Measurements from ENCODE around the gene RAB38. TPM values are rescaled to one million over a fixed set of nuclear protein-coding genes. Genes with fewer than 3 reads are reported as not detected.

Gene RAB38
- total RNA-seq, 2 experiments from 2014 or later, result 0.69 to 0.72 TPM

DNA sequence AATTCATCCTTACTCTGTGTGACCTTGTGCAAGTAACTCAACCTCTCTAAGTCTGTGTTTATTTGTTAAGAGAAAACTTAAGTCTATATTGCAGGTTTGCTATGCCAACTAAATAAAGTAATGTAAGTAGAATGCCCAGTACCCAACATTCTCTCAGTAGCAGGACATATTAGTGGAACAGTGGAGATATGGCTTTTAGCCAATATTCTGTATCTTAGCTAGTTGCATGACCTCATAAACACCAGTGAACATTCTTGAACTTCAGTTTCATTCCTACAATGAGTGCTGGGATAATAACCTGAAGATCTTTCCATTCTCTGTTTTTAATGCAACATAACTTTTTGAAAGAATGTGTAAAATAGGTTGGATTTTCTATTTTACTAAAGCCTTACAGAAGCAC is 77.0 kb downstream of the RAB38 start:
- Mint-ChIP-seq H3K27ac (no peak overlapping the region), H3K9me3 (no peaks in the 10 kb centered on the region), H3K4me1 (ENCODE audit: low read depth) (no peaks in the 10 kb centered on the region), H3K27me3 (ENCODE audit: low read depth) (peaks cover 3% of the 10 kb centered on the region), H3K4me3 (no peak overlapping the region), H3K36me3 (ENCODE audit: low read depth) (no peaks in the 10 kb centered on the region)
- intact Hi-C loops (cut with micrococcal nuclease), result no loop called here
- CTCF ChIA-PET, result interaction anchor here (0.6 kb wide), 1 partner anchor 1569 kb away, joined by 4 read pairs; no protein-coding TSS in a partner anchor
- no peak for DNase-seq

DNA sequence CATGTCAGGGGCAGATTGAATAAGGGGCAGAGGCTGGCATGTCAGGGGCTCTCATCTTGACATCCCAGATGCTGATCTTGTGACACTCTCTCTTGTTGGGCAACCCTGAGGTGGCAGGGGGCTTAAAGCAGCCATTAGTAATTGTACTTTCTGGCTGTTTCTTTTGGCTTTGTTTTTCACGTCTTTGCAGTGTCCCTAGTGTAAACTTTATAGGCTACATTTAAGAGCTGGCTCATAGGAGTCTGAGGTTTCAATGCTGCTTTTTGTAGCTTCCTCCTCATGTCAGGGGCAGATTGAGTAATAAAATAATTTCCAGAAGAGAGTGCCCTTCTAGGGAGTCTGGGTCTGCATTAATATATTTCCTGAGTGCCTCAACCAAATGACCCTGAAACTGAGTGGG is 86.1 kb downstream of the RAB38 start:
- Mint-ChIP-seq H3K4me3 (no peak overlapping the region), H3K27ac (no peak overlapping the region), H3K27me3 (ENCODE audit: low read depth) (no peaks in the 10 kb centered on the region), H3K36me3 (ENCODE audit: low read depth) (no peaks in the 10 kb centered on the region), H3K4me1 (ENCODE audit: low read depth) (no peaks in the 10 kb centered on the region), H3K9me3 (no peaks in the 10 kb centered on the region)
- CTCF ChIA-PET, result no interaction called here
- intact Hi-C loops (cut with micrococcal nuclease), result no loop called here
- no peak for DNase-seq

DNA sequence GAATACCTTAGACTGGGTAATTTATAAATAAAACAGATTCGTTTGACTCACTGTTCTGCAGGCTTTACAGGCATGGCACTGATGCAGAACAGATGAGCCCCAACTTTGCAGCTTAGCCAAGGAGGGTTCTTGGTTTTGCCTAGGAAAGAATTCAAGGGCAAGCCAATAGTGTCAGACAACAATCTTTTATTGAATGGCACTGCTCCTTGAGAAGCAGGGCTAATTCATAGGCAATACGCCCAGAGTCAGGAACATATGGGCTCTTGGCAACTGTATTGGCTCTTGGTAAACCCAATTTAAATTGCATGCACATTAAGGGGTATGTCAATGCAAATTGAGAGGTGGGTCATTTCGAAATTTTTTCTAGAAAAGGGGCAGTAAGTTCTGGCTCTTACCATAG is 87.9 kb downstream of the RAB38 start:
- intact Hi-C loops (cut with micrococcal nuclease), result no loop called here
- no peak overlapping the region for H3K27ac Mint-ChIP-seq

DNA sequence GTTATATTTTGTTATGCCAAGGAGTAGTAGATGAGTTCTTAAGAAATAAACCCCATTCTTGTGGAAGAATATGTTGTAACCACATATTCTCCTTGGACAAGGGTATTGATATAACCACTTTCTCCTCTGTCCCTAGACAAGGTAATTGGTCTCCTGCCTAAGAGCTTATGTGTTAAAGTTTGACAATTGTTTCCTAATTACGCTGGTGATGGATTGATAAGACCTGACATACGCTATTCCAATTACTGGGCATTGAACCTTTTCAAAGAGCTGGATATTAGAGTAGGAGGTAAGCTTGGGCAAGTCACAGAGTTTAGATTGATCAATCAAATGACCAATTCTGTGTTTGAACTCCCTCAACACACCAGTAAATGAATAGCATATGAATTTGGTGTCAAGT is 88.9 kb downstream of the RAB38 start:
- Mint-ChIP-seq H3K27ac (no peak overlapping the region), H3K36me3 (ENCODE audit: low read depth) (no peaks in the 10 kb centered on the region), H3K4me1 (ENCODE audit: low read depth) (no peaks in the 10 kb centered on the region), H3K4me3 (no peak overlapping the region), H3K27me3 (ENCODE audit: low read depth) (no peaks in the 10 kb centered on the region), H3K9me3 (no peaks in the 10 kb centered on the region)
- no peak for DNase-seq
- intact Hi-C loops (cut with micrococcal nuclease), result no loop called here
- CTCF ChIA-PET, result no interaction called here

More for the DNA sequence above, 87.9 kb downstream of the RAB38 start:
- Mint-ChIP-seq H3K36me3 (ENCODE audit: low read depth) (no peaks in the 10 kb centered on the region), H3K4me1 (ENCODE audit: low read depth) (no peaks in the 10 kb centered on the region), H3K9me3 (no peaks in the 10 kb centered on the region), H3K27me3 (ENCODE audit: low read depth) (no peaks in the 10 kb centered on the region), H3K4me3 (no peak overlapping the region)
- no peak for DNase-seq
- CTCF ChIA-PET, result no interaction called here

DNA sequence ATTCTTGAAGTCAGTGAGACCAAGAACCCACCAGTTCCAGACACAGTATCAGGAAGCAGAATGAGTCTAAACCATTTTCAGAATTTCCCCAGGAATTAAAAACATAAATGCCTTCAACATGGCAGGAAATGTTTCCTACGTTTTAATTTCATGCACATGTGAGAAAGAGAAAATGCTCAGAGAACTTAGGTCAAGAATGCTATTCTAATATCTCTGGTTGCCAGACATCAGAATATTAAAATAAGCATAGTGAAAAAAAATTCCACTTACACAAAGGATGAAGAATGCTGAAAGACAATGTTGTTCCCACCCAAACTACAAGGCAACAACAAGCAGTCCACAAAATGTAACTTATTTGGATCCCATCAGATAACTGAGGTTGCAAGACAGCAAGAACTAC is 104.8 kb downstream of the RAB38 start:
- intact Hi-C loops (cut with micrococcal nuclease), result loop anchor here (10.0 kb wide), 1 partner anchor 1084 kb away; no protein-coding TSS in a partner anchor
- H3K4me3 Mint-ChIP-seq, result no peak overlapping the region
- CTCF ChIA-PET, result no interaction called here
- DNase-seq, result no peak
- peaks cover 29% of the 10 kb centered on the region for H3K27me3 Mint-ChIP-seq (ENCODE audit: low read depth)
- H3K9me3 Mint-ChIP-seq, result no peaks in the 10 kb centered on the region
- no peak overlapping the region for H3K27ac Mint-ChIP-seq
- no peaks in the 10 kb centered on the region for H3K4me1 Mint-ChIP-seq (ENCODE audit: low read depth)
- H3K36me3 Mint-ChIP-seq (ENCODE audit: low read depth), result no peaks in the 10 kb centered on the region

DNA sequence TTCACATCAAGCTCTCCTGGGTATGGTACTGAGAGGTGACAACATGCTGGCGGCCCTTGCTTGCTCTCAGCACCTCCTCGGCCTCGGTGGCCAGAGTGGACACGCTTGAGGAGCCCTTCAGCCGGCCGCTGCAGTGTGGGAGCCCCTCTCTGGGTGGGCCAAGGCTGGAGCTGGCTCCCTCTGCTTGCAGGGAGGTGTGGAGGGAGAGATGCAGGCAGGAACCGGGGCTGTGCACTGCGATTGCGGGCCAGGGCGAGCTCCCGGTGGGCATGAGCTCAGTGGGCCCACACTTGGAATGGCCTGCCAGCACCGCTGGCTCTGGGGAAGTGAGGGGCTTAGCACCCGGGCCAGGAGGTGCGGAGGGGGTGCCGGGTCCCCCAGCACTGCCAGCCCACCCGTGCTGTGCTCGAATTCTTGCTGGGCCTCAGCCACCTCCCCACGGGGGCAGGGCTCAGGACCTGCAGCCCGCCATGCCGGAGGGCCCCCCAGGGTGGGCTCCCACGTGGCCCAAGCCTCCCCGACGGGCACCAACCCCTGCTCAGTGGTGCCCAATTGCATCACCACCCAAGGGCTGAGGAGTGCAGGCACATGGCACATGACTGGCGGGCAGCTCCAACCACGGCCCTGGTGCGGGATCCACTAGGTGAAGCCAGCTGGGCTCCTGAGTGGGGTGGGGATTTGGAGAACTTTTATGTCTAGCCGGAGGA is 106.2 kb downstream of the RAB38 start:
- intact Hi-C loops (cut with micrococcal nuclease), result no loop called here
- H3K9me3 Mint-ChIP-seq, result no peaks in the 10 kb centered on the region
- no peaks in the 10 kb centered on the region for H3K4me1 Mint-ChIP-seq (ENCODE audit: low read depth)
- CTCF ChIA-PET, result no interaction called here
- H3K36me3 Mint-ChIP-seq (ENCODE audit: low read depth), result no peaks in the 10 kb centered on the region
- no peak for DNase-seq
- H3K4me3 Mint-ChIP-seq, result no peak overlapping the region
- H3K27ac Mint-ChIP-seq, result no peak overlapping the region
- H3K27me3 Mint-ChIP-seq (ENCODE audit: low read depth), result peaks cover 29% of the 10 kb centered on the region

DNA sequence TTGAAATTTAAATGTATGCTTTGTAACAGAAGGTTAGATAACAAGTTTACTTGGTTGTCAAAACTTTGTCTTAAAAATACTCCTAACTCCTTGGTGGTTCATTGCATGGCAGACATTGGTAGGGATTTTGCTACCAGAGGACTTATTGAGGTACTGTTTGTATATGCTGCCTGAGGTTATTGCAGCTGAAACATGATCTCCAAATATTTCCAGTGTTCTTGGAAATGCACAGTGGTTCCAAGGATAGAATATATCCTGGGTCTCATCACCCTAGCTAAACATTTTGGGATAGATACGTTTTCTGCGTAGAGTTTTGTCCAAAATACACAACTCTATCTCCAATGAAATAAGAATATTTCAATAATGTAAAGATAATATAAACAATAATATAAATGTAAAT is 109.2 kb downstream of the RAB38 start:
- intact Hi-C loops (cut with micrococcal nuclease), result no loop called here
- no peak for DNase-seq

DNA sequence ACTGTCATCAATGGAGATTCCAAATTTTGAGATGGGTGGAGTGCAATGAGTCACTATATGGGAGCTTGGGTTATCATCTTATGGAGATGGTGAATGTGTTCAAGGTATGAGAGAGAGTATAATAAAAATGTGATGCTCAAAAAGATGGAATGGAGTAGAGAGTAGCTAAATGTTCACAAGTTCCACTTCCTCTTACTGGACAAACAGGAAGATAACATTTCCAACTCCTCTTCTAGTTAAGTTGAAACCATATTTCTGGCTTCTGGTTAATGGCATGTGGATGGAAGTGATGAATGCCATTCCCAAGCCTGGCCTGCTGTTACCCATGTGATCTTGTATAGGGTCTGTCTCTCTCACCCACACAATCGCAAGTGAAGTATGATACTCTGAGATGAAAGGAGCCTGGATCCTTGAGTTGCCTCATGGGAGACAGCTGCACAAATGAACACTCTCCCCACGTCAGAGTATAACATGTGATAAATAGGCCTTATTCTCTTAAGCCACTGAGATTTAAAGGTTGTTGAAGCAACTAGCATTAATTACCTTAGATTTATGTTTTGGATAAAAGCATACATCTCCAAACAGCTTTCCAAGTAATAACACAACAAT is 111.0 kb downstream of the RAB38 start:
- Mint-ChIP-seq H3K36me3 (ENCODE audit: low read depth) (no peaks in the 10 kb centered on the region), H3K27me3 (ENCODE audit: low read depth) (peaks cover 2% of the 10 kb centered on the region), H3K9me3 (no peaks in the 10 kb centered on the region), H3K27ac (no peak overlapping the region), H3K4me3 (no peak overlapping the region), H3K4me1 (ENCODE audit: low read depth) (no peaks in the 10 kb centered on the region)
- CTCF ChIA-PET, result no interaction called here
- DNase-seq, result no peak
- intact Hi-C loops (cut with micrococcal nuclease), result no loop called here

More for the DNA sequence above, 109.2 kb downstream of the RAB38 start:
- H3K27me3 Mint-ChIP-seq (ENCODE audit: low read depth), result peaks cover 16% of the 10 kb centered on the region
- H3K4me1 Mint-ChIP-seq (ENCODE audit: low read depth), result no peaks in the 10 kb centered on the region
- H3K9me3 Mint-ChIP-seq, result no peaks in the 10 kb centered on the region
- H3K27ac Mint-ChIP-seq, result no peak overlapping the region
- H3K4me3 Mint-ChIP-seq, result no peak overlapping the region
- H3K36me3 Mint-ChIP-seq (ENCODE audit: low read depth), result no peaks in the 10 kb centered on the region
- CTCF ChIA-PET, result no interaction called here

Small RNAs within 50 kb of the gene (microRNA-seq; reads per million reads assigned to microRNA genes)
- not detected for gene MIR3166 (ENCODE audit: borderline microRNAs expressed, borderline replicate concordance)

Other genes with a start within 250 kb of the RAB38 start
- 10 to 100 TPM; 19.1 to 22.2 TPM for gene CTSC, start 162.3 kb upstream of the RAB38 start, total RNA-seq

Data from activated naive CD4-positive, alpha-beta T cell treated with anti-CD3 and anti-CD28 coated beads for 36 hours (primary cell).